NCI-H446 (cell line): ENCODE results near the gene SLC35F3.

Experiments used
- DNase-seq, 2 experiments: peaks; one replicate each; lab custom pipeline; 2025; lab: John Stamatoyannopoulos, UW

SLC35F3 gene

DNA sequence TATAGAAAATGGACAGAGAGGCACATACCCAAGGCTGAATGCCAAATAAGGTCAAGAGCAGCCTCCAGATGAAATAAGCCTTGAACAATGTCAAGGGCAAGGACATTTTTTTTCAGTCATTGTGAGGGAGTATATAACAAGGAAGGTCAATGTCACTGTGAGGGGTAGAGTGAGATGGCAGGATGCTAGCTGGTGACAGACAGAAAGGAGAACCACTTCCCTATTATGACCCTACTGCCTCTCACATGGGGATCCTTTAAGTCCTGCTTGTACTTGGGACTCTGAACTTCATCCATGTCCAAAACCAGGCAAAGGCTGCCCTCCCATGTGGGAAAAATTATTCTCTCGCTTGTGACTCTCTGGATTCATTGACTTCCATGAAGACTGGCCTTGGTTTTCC, 349.3 kb downstream of the SLC35F3 start:
- DNase-seq, result no peak

DNA sequence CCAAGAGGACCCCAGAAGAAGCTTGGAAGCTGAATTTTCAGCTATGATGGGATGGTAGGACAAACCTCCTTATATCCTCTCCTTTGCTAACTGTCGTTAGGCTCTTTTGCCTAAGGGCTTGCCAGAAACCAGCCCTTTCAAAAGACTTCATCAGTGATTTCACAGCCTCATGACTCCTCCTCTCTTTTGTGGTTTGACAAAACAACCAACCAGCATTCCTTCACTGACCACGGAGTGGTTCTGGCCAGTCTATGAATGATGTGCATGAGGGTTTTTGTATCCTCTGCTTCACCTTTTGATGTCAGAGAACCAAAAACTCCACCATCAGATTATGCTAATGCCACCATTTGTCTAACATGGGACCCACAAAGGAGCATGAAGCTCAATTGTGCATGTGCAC, 351.9 kb downstream of the SLC35F3 start:
- no peak for DNase-seq

DNA sequence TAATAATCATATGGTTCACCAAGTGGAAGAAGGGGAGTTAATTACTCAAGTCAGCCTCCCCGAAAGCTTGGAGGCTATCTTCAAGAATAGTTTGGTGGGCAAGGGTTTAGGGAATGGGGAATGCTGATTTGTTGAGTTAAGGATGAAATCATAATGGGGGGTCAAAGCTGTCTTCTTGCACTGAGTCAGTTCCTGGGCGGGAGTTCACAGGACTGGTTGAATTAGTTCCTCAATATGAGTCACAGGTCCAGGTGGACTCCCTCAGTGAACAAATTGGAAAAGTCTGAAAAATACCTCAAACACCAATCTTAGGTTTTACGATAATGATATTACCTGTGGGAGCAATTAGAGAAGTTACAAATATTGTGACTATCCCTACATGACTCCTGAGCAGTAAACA, 353.6 kb downstream of the SLC35F3 start:
- no peak for DNase-seq

DNA sequence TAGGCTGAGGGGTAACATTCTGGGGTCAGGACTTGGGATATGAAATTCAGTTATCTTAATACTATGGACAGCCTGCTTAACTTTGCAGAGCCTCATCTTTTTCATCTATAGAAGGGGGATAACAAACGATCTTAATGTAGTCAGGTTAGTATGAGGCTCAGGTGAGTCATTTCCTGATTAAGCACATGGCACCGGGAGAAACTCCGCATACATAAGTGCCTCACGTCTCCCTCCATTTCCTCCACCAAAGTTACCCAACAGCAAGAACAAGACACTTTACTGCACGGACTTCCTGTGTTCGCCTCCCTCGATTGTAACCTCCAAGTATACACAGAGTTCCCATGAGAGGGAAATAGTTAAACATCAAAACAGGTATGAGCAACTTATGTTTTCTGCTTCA, 356.1 kb downstream of the SLC35F3 start:
- no peak for DNase-seq

DNA sequence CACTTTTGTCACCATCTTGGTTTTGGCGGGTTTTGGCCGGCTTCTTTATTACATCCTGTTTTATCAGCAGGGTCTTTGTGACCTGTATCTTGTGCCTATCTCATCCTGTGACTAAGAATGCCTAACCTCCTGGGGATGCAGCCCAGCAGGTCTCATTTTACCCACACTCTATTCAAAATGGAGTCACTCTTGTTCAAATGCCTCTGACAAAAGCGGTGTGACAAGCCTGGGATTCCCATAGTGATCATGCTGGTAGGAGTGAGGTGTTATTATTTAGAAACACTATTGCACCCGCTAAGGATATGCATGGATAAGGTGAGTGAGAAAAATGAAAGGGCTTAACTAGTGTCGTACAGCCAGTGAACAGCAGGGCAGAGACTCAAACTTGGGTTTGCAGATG, 357.1 kb downstream of the SLC35F3 start:
- no peak for DNase-seq

DNA sequence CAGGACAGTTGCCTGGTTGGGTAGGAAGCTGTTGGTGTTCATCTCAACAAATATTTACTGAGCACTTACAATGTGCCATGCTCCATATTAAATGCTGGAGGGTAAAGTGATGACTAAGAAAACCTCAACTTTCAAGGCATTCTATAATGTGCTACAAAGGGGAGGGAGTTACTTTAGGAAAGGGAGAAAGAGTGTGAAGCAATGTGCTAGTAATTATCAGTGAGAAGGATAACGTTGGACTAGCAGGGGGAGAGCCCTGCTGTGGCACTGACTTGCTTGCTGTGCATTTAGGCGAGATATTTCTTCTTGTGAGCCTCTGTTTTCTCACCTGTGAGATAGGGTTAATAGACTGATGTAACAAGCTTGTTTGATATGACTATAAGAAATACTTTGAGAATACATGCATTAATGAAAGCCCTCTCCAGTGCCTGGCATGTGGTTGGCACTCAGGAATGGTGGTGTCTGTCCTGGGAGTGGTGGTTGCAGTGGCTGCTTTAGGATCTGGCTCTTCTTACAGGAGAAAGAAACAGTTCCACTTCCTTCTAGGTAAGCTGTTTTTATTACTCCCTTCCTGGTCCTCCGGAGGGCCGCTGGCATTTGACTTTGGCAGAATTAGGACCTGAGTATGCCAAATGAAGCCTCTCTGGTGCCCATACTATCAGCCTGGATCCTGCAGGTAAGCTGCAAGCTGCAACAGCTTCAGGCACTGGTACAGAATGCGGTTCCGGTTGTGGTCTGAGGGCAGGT, 357.7 kb downstream of the SLC35F3 start:
- no peak for DNase-seq

DNA sequence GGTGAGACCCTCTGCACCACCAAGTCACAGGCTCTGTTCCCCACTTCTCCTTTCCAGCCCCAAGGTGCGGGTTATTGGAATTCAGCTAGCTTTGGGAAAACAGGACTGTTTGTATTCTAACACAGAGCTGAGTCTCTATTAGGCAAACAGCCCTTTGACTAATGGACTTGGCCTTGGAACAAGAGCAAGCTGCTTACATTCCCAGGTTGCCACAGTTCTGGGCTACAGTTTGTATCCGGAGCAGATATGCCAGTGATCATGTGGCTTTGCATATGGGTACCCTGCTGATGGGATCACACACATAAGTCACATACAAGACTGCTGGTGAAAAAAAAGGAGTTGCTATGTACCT, 358.3 kb downstream of the SLC35F3 start:
- no peak for DNase-seq

DNA sequence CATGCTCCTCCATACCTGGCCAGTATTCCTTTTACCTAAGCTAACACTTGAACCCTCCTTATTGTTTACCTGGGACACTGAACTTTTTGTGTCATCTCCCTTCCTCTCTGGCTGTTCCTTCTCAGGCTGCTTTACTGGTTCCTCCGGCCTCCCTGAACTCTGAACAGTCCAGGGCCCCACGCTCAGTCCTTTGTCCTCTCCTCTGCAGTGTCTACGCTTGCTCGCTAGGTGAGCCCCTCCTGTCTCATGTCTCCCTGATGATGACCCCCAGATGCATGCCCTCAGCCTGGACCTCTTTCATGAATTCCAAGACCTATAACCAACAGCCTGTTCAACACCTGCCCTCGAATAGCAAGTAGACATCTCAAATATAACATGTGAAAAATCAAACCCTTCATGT, 360.4 kb downstream of the SLC35F3 start:
- no peak for DNase-seq

DNA sequence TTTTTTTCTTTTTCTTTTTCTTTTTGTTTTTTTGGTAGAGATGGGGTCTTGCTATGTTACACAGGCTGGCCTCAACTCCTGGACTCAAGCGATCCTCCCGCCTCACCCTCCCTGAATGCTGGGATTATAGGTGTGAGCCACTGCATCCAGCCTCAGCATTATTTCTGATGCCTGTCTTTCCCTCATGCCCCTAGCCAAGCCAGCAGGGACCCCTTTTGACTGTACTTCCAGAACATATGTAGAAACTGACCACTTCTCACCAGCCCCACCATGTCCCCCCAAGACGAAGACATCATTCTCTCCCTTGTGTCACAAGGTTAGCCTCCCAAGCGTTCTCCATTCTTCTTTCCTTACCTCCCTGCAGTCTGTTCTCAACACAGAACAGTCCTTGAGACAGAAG, 360.8 kb downstream of the SLC35F3 start:
- DNase-seq, result no peak

DNA sequence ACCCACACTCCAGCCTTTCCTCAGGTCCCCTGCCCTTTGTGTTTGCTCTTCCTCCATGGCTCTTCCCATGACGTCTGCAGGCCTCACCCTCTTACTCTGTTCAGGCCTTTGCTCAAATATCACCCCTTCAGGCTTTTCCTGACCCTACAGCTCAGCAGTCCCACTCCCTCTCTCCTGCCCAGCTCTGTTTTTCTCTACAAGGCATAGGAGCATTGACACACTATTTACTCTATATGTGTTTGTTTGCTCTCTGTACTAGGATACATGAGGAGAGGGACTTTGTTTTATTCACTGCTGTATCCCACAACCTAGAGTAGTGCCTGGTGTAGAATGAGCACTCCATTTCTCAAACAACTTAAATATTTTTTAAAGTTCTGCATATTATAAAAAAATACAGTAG, 361.4 kb downstream of the SLC35F3 start:
- DNase-seq, result no peak

DNA sequence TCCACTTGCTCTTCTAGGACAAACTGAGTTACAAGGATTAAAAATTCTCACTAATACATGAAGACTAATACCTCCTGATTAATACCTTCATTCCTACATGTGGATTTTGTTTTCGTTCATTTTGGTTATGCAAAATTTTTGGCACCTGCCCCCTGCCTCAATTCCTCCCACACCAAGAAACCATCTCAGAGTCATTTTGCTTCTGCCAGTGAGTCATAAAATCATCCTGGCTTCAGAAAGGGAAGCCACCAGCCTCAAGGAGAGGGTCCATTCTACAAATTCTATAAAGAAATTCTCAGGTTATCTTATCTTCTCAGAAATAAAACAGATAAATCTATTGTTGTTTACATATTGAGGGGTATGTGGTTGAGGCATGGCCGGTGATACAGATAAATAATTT, 365.6 kb downstream of the SLC35F3 start:
- no peak for DNase-seq

DNA sequence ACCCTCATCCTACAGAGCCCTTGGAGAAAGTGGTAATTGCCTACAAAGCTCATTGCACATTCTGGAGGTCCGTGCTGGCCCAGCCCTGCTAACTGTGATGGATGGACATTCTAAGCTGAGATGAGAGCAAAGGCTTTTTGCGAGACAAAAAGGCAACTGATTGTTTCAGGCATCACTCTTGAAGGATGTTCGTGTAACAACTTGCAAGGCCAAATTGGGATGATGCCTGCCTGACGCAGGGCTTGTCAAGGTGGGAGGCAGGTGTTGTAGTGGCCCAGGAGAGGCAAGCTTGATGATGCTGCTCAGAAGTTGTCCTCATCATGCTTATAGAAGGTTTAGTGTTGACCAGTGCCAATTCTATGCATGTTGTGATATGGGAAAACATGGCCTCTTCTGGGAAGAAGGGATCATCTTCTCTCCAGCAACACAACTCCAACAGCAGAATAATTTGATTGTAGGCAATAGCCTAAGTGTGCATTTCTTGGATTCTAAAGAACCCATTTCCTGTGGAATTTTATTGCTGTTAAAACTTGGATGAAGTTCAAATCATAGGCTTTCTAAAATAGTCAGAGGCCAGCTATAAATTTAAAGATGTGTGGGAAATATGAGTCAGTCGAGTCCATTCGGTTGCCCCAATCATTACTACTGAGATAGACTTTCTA, 366.2 kb downstream of the SLC35F3 start:
- no peak for DNase-seq

DNA sequence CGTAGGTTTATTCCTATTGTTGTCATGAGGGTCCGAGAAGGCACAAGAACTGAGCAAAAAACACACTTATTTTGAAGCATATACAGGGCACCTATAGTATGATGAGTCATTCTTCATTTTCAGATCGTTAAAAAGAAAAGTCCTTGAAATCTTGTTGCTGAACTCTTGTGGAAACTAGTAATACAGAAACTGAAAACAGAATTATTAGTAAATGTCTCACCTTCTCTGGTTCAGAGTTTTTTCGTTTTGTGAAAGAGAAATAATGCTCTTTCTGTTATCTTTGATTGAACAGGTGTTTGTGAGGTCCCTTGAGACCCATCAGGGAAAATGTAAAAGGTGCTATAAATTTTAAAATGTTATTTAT, 366.7 kb downstream of the SLC35F3 start:
- DNase-seq, result no peak

DNA sequence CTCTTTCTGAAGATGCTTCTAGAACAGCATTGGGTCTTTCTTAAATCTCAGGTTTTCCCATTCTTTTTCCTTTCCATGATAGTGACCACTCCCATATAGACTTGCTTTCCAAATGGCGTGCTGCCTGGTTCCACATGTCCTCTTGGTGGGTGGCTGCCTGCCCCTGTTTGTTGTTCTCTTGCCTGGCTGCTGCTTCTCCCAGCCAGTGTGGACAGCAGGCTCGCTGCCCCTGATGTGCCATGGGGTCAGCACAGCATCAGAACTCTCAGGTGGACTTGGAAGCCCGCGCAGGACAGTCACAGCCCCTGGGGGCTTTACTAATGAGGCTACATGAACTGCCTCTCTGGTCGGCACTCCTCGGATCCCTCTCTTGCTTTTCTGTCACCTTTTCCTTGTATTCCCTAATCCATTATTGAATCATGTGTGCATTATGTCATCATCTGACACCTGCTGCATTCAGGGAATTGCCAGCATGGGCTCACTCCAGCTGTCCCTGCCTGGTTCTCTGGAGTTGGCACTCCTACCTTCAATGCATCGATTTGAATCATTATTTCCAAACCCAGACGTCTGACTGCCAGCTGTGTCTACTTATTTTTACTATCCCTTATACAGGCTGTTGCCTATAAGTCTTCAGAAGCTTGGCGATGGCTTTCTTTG, 368.3 kb downstream of the SLC35F3 start:
- DNase-seq, result peak in 1 of 2 experiments; percentile 52

DNA sequence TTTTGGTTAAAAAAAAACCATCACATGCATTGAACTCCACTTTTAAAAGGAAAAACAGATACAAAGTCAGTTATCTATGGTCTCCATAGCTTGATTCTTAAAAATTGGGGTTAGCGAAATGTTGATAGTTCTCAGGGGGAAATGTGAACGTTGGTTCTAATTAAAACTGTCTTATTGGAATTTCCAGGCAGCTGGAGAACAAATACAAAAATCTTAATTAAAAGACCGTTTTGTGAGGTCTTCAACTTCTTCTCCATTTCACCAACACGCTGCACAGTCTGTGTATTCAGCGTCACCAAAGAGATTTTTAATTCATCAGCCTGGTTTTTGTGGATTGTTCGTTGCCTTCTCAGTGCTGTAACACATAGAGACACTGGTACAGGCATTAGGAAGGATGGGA, 369.5 kb downstream of the SLC35F3 start:
- DNase-seq, result no peak

DNA sequence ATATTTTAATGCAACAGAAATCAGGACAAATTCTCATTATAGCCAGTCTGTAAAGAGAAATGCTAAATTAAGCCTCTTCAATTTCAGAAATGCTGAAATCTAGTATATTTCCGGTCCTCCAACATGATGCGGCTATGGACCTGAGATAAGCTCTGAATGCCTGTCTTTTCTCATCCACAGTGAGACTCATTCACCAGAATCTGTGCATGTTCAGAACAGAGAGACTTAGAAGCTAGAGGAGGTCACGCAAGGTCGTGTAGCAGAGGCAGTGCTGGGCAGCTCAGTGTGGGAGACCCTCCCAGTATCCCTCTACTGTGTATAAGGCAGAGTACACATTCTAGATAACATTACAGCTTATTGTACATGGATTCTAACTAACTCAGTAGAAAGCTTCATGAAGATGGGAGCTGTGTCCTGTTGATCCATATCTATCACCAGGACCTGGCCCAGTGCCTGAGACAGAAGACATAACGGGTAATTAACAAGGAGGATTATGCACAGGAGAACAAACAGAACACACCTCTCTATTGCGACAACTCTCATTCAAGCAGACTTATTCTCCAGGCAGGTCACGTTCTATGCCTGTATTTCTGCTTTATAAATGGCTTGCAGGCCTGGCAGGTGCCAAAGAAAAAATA, 371.8 kb downstream of the SLC35F3 start:
- no peak for DNase-seq

DNA sequence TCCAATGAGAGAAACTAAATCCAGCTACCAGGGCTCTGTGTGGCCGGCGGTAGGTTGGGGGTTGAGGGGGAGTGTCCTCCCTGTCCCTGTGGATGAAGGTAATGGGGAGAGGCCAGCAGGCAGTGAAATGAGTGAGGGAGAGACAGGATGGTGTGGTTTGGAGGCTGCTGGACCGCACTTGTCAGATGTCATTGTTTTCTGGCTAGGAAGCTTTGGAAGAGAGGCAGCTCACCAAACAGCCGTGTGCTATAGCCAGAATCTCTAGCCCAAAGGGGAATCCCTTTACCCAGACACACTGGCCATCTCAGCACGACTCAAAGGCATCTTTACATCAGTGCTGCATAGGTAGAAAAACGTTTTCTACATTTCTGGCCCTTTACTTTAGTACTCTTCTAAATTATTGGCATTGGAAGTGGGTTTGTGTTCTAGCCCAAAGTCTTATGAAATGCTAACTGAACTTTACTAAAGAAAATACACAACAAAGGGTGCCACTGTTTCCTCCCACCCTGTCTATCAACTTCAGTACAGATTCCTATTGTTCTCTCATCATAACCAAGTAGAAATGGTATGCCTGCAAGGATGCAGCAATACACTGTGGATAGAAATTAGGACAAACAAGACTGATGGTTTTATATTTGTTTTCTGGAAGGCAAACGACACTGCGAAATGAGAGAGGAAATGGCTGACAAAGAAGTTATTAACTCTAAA, 372.8 kb downstream of the SLC35F3 start:
- DNase-seq, result no peak

DNA sequence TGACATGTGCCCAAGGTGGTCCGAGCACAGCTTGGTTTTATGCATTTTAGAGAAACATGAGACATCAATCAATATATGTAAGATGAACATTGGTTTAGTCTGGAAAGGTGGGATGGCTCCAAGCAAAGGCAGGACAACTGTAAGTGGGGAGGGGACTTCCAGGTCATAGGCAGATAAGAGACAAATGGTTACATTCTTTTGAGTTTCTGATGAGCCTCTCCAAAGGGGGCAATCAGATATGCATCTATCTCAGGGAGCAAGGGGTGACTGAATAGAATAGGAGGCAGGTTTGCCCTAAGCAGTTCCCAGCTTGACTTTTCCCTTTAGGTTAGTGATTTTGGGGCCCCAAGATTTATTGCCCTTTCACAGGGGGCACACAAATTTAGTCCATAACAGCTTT, 374.5 kb downstream of the SLC35F3 start:
- no peak for DNase-seq

DNA sequence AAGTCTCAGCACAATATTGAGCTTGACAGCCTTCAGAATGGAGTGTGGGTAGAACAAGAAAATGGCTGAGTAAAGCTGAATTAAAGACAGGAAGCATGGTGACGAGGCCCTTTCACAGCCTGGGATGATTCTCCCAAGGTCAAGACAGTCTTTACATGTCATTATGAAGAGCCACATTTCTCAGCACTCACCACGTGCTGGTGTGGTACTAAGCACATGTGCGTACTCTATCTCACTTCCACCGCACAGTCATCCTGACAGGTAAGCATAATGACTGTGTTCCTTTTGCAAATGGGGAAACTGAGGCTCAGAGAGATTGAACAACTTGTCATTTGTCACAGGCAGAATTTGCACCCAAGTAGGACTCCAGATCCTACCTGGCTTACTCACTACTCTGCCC, 376.0 kb downstream of the SLC35F3 start:
- DNase-seq, result no peak

DNA sequence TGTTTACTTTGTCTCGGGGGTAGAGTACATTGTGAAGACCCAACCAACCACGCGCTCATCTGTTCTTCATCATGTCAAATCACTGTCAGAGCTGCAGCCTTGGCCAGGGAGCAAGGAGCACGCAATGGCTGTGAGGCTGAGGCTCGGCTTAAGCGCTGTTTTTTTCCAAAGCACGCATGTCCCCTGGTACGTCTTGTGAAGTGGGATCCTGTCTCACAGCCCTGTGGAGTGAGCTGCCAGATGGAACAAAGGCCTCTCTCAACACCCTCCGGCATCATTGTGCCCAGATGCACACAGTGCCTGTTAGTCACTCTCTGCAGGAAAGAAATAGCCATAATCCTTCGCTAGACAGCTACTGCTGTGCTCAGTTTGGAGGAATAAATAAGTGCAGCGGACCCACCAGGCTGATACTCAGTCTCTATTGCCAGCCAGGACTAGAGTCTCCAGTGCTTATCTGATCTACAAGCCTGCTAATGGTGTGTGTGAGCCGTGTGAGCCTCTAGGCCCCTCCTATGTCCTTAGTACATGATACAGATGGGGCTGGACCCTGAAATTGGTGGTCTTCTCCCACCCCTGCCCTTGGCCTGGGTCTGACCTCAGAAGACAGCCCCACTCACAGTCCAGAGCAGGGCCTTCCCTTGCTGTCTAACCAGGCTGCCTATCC, 377.5 kb downstream of the SLC35F3 start:
- DNase-seq, result peak in 1 of 2 experiments; percentile 60

DNA sequence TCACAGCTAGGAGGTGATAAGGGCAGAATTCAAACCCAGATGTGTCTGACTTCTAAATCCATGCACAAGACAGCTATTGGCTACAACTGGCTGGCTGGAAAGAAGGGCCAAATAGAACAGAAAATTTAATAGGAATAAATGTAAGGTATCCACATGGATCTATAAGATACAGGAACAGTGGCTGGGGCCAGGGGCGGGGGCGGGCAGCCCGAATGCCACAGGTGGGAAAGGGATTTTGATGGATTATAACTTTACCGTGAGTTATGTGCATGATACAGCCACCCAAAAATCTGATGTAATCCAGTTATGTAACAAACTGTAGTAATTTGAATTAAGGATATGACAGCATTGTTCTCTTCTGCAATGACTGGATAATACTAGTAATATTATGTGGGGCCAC, 381.7 kb downstream of the SLC35F3 start:
- no peak for DNase-seq

DNA sequence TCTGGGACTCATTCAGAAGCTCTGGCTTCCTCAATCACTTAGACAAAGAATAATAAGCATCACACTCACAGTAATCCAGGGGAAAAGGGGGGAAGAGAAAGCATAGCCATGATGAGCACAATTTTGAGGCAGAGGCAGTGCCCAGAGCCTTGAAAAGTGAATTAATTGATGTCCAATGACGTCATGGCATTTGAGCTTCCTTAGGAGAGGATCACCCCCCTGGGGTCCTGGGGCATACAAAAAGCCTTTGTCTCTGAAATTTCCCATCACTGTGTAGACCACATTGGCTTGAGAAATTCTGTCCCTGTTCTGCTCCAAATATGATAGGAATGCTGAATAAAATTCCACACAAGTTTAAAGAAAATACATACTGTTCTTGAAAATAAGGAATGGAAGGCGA, 384.5 kb downstream of the SLC35F3 start:
- no peak for DNase-seq
